Calu3 (cell line): ENCODE results near the gene SRSF8. TPM values are rescaled to one million over a fixed set of nuclear protein-coding genes. Genes with fewer than 3 reads are reported as not detected.
"Not testable (repeated sequence)": the region's sequence is repeated elsewhere in the genome, so short reads cannot be mapped to it uniquely, and the experiment has no call there.

Experiments
- BruUV-seq: library from RNA; stranded (reverse); fragments of 400-500 nt; replicated peaks from 2 replicates; lab custom pipeline; 2021; lab: Mats Ljungman, UMichigan
- CTCF ChIA-PET: fragments of 300-600 bp; sonication (Branson Sonifier 250); formaldehyde crosslinking; loops from one replicate; lab custom pipeline; 2022; ENCODE audit warnings: antibody characterized with exemption; lab: Charles Lee
- DNase-seq: peaks from one replicate; pipeline ENCODE4 v3.0.0; 2022
- H3K27ac Mint-ChIP-seq: one replicate; pipeline ENCODE4 v1.8.0; 2022; ENCODE audit warnings: mixed read lengths; ENCODE audit not compliant: unreplicated experiment
- H3K27me3 Mint-ChIP-seq: one replicate; pipeline ENCODE4 v1.8.0; 2022; ENCODE audit warnings: mixed read lengths; ENCODE audit not compliant: unreplicated experiment
- H3K36me3 Mint-ChIP-seq: one replicate; pipeline ENCODE4 v1.8.0; 2022; ENCODE audit warnings: mild to moderate bottlenecking, moderate library complexity, mixed read lengths; ENCODE audit not compliant: insufficient read depth, unreplicated experiment
- H3K4me1 Mint-ChIP-seq: one replicate; pipeline ENCODE4 v1.8.0; 2022; ENCODE audit warnings: mild to moderate bottlenecking, low read depth, mixed read lengths; ENCODE audit not compliant: unreplicated experiment
- H3K4me3 Mint-ChIP-seq: one replicate; pipeline ENCODE4 v1.8.0; 2022; ENCODE audit warnings: mild to moderate bottlenecking, low read depth, moderate library complexity, mixed read lengths; ENCODE audit not compliant: unreplicated experiment
- H3K9me3 Mint-ChIP-seq: one replicate; pipeline ENCODE4 v1.8.0; 2022; ENCODE audit warnings: low read depth, mixed read lengths; ENCODE audit not compliant: unreplicated experiment
- intact Hi-C: fragments of 100-400 bp; cut with micrococcal nuclease; formaldehyde crosslinking; loops from one replicate; pipeline ENCODE4 v1.10.0; 2022; ENCODE audit not compliant: unreplicated experiment
- total RNA-seq: library from RNA; stranded (reverse); gene quantifications from 2 replicates; pipeline ENCODE4 v1.2.3, GENCODE V29; 2022
- TF ChIP-seq, protein P1 (sequence below): fragments of 200-600 bp; IDR thresholded peaks from one replicate; pipeline ENCODE4 v1.8.0; 2022; ENCODE audit warnings: antibody characterized with exemption; ENCODE audit not compliant: unreplicated experiment

Gene SRSF8
- total RNA-seq, 1 experiment from 2014 or later = 27.8 TPM

DNA sequence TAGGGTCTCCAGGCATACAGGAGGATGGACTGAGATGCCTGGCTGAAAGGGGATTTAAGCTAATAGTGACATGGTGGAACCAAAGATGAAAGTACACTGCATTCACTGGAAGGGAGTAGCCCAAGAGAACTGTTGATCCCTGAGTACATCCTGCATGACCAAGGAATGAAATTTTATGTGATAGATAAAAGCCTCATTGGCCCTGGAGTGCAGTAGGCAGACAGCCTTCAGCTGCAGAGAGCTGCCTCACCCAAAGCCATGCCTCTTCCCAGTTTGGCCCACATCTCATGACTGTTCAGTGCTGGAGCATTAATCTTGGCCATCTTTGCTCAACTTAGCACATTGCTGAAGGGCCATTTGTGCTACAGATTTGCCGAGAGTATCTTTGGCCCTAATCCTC, 33.7 kb upstream of the SRSF8 start:
- peaks cover 23% of the 10 kb centered on the region for H3K27me3 Mint-ChIP-seq
- intact Hi-C loops = no loop called here

DNA sequence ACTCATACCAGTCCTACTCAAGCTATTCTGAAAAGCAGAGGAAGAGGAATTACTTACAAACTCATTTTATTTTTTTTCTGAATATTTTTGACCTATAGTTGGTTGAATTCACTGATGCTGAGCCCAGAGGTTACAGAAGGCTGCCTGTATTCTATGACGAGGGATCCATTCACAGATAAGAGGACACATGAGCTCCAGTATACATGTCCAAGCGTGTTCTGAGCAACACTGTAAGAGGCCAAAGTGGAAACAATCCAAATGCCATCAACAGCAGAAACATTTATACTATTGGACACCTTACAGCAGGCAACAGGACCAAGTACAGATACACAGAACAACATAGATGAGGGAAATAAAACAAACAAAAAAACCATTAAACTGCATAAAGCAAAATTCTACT, 31.4 kb upstream of the SRSF8 start:
- Mint-ChIP-seq H3K9me3 (no peaks in the 10 kb centered on the region), H3K36me3 (no peaks in the 10 kb centered on the region), H3K4me1 (no peaks in the 10 kb centered on the region), H3K27ac (no peak overlapping the region), H3K4me3 (no peak overlapping the region), H3K27me3 (peaks cover 30% of the 10 kb centered on the region)
- TF ChIP-seq, protein P1, sequence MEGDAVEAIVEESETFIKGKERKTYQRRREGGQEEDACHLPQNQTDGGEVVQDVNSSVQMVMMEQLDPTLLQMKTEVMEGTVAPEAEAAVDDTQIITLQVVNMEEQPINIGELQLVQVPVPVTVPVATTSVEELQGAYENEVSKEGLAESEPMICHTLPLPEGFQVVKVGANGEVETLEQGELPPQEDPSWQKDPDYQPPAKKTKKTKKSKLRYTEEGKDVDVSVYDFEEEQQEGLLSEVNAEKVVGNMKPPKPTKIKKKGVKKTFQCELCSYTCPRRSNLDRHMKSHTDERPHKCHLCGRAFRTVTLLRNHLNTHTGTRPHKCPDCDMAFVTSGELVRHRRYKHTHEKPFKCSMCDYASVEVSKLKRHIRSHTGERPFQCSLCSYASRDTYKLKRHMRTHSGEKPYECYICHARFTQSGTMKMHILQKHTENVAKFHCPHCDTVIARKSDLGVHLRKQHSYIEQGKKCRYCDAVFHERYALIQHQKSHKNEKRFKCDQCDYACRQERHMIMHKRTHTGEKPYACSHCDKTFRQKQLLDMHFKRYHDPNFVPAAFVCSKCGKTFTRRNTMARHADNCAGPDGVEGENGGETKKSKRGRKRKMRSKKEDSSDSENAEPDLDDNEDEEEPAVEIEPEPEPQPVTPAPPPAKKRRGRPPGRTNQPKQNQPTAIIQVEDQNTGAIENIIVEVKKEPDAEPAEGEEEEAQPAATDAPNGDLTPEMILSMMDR = no peak
- CTCF ChIA-PET = no interaction called here
- no peak for DNase-seq
- BruUV-seq = no TSS peak
- intact Hi-C loops = no loop called here

More for the DNA sequence above, 33.7 kb upstream of the SRSF8 start:
- DNase-seq = no peak
- Mint-ChIP-seq H3K27ac (no peak overlapping the region), H3K4me3 (no peak overlapping the region), H3K4me1 (no peaks in the 10 kb centered on the region), H3K36me3 (no peaks in the 10 kb centered on the region), H3K9me3 (no peaks in the 10 kb centered on the region)
- BruUV-seq = no TSS peak
- CTCF ChIA-PET = no interaction called here
- TF ChIP-seq, protein P1 = no peak

DNA sequence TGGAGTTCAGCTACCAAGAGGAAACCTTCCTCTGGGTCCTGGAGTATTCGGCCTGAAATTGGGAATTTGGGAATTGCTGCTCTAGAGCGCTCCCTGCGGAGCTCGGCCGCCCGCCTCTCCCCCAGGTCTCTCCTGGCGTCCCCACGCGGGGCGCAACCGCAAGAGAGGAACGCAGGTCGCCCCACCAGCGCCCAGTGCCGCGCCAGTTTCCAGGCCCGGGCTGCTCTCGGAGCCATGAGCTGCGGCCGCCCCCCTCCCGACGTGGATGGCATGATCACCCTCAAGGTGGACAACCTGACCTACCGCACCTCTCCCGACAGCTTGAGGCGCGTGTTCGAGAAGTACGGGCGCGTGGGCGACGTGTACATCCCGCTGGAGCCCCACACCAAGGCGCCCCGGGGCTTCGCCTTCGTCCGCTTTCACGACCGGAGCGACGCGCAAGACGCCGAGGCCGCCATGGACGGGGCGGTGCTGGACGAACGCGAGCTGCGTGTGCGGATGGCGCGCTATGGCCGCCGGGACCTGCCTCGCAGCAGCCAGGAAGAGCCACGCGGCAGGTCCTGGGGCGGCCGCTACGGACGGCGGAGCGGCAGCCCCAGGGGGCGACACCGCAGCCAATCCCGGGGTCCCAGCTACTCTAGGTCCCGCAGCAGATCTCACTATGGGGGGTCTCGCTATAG, 29.2 kb upstream of the SRSF8 start:
- DNase-seq, BruUV-seq, H3K9me3 Mint-ChIP-seq, CTCF ChIA-PET, intact Hi-C loops, H3K27ac Mint-ChIP-seq, H3K4me3 Mint-ChIP-seq, H3K36me3 Mint-ChIP-seq, H3K4me1 Mint-ChIP-seq: not testable (repeated sequence)
- peaks cover 18% of the 10 kb centered on the region for H3K27me3 Mint-ChIP-seq

DNA sequence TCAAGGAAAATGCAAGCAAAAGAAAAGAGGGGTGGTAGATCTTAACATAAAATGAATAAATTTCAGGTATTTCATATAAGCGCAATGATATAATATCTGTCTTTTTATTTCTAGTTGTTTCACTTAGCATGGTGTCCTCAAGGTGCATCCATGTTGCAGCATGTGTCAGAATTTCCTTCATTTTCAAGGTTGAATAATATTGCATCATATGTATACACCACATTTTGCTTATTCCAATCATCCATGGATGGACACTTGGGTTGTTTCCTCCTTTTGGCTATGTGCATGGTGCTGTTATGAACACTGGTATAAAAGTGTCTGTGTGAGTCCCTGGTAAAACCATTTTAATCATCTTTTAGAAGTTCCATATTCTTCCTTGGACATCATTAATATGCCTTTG, 24.5 kb upstream of the SRSF8 start:
- H3K9me3 Mint-ChIP-seq = no peaks in the 10 kb centered on the region
- H3K36me3 Mint-ChIP-seq = no peaks in the 10 kb centered on the region
- BruUV-seq = no TSS peak
- DNase-seq = no peak
- H3K4me3 Mint-ChIP-seq = no peak overlapping the region
- no peaks in the 10 kb centered on the region for H3K4me1 Mint-ChIP-seq
- no peak overlapping the region for H3K27ac Mint-ChIP-seq
- intact Hi-C loops = no loop called here
- TF ChIP-seq, protein P1 = no peak
- CTCF ChIA-PET = no interaction called here
- H3K27me3 Mint-ChIP-seq = peaks cover 41% of the 10 kb centered on the region

DNA sequence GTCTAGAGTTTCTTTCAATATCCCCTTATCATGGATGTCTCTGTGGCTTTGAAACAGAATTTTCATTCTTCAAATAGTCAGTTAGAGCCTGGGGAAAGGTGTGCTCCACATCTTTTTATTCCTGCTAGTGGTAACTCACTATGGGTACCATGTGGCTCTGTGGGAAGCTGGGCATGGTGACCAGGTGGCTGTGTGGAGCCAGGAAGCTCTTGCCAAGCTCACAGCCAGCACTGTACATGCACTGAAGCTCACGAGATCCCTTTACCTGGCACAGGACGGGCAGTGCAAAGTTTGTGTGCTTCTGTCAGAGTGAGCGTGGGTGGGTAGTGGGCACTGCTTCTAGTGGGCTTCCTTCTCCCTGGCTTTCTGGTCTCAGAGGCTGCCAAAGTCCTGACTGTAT, 23.8 kb upstream of the SRSF8 start:
- Mint-ChIP-seq H3K27me3 (peaks cover 38% of the 10 kb centered on the region), H3K9me3 (no peaks in the 10 kb centered on the region), H3K36me3 (no peaks in the 10 kb centered on the region), H3K4me3 (no peak overlapping the region), H3K4me1 (no peaks in the 10 kb centered on the region), H3K27ac (no peak overlapping the region)
- TF ChIP-seq, protein P1 = no peak
- intact Hi-C loops = no loop called here
- BruUV-seq = no TSS peak
- DNase-seq = no peak
- CTCF ChIA-PET = no interaction called here
